Endothelial cell of umbilical vein (primary cell): ENCODE results near the gene RNASEH2B. TPM values are rescaled to one million over a fixed set of nuclear protein-coding genes. Genes with fewer than 3 reads are reported as not detected.

Experiments
- BruUV-seq: library from RNA; stranded (reverse); fragments of 400-500 nt; replicated peaks from 2 replicates; lab custom pipeline; 2021; lab: Mats Ljungman, UMichigan
- CTCF ChIA-PET: fragments of 300-600, 350-600 bp; sonication (Branson Sonifier 250); formaldehyde crosslinking; loops from one replicate; lab custom pipeline; 2021; ENCODE audit warnings: antibody characterized with exemption, inconsistent platforms; lab: Charles Lee
- POLR2A ChIA-PET: fragments of 300-600, 350-600 bp; sonication (Branson Sonifier 250); formaldehyde crosslinking; loops from one replicate; lab custom pipeline; 2021; ENCODE audit warnings: antibody characterized with exemption, inconsistent platforms; lab: Charles Lee
- DNase-seq: peaks from one replicate; pipeline ENCODE4 v3.0.0-alpha.2; 2011; ENCODE audit warnings: low read depth, low spot score
- FAIRE-seq: peaks from 2 replicates; lab custom pipeline; 2011; peaks lifted over from hg19 to GRCh38; lab: Jason Lieb, UNC
- H2AFZ ChIP-seq: 2 replicates; pipeline ENCODE4 v1.6.0; 2012; ENCODE audit warnings: low read depth, low read length, control low read depth, inconsistent platforms
- H3K27ac ChIP-seq: 2 replicates; pipeline ENCODE4 v1.5.1; 2011; ENCODE audit warnings: low read depth, mild to moderate bottlenecking, control low read depth, low read length, moderate library complexity; ENCODE audit not compliant: insufficient read depth
- H3K27me3 ChIP-seq, 2 experiments: 2 replicates each; pipeline versions ENCODE4 v1.6.0 to v1.6.1; 2011; ENCODE audit warnings: low read length in 2 of 2, mixed read lengths in 1 of 2; ENCODE audit not compliant: control insufficient read depth in 2 of 2, insufficient read depth in 2 of 2
- H3K36me3 ChIP-seq, 2 experiments: 2 replicates in 1 of 2; 3 replicates in 1 of 2; pipeline ENCODE4 v1.5.1; 2011; ENCODE audit warnings: low read length in 2 of 2, mild to moderate bottlenecking in 1 of 2, moderate library complexity in 1 of 2; ENCODE audit not compliant: control insufficient read depth in 2 of 2, insufficient read depth in 2 of 2; ENCODE audit errors: extremely low read depth in 1 of 2
- H3K4me1 ChIP-seq: 3 replicates; pipeline ENCODE4 v1.5.1; 2011; ENCODE audit warnings: mild to moderate bottlenecking, low read length; ENCODE audit not compliant: control insufficient read depth, insufficient read depth; ENCODE audit errors: extremely low read depth
- H3K4me2 ChIP-seq: 2 replicates; pipeline ENCODE4 v1.6.1; 2011; ENCODE audit warnings: low read length, control low read depth, mixed read lengths; ENCODE audit not compliant: insufficient read depth
- H3K4me3 ChIP-seq, 3 experiments: fragments of 200-600 bp in 1 of 3; sonication (generic), shearing (Covaris generic) in 1 of 3; replicated peaks in 1 of 3; 2 replicates each; pipeline ENCODE4 v1.5.1; 2011 to 2016; ENCODE audit warnings: control low read depth in 3 of 3, low read length in 3 of 3, mild to moderate bottlenecking in 2 of 3, inconsistent platforms in 1 of 3, low read depth in 1 of 3, moderate library complexity in 1 of 3; ENCODE audit not compliant: insufficient read depth in 1 of 3
- H3K79me2 ChIP-seq: 2 replicates; pipeline ENCODE4 v1.6.0; 2012; ENCODE audit warnings: low read length, inconsistent platforms; ENCODE audit not compliant: control insufficient read depth, insufficient read depth
- H3K9ac ChIP-seq: replicated peaks from 2 replicates; pipeline ENCODE3; 2011; ENCODE audit warnings: low read length, control low read depth; ENCODE audit not compliant: insufficient read depth; ENCODE audit errors: extremely low read depth
- H3K9me1 ChIP-seq: replicated peaks from 3 replicates; pipeline ENCODE4 v1.6.0; 2011; ENCODE audit warnings: mild to moderate bottlenecking, low read length; ENCODE audit not compliant: control insufficient read depth, insufficient read depth; ENCODE audit errors: extremely low read depth
- H3K9me3 ChIP-seq: replicated peaks from 2 replicates; pipeline ENCODE4 v1.5.1; 2012; ENCODE audit warnings: low read length, inconsistent platforms; ENCODE audit not compliant: control insufficient read depth, insufficient read depth
- H4K20me1 ChIP-seq: replicated peaks from 2 replicates; pipeline ENCODE3; 2011; ENCODE audit warnings: mild to moderate bottlenecking, low read length; ENCODE audit not compliant: control insufficient read depth, insufficient read depth; ENCODE audit errors: extremely low read depth
- EZH2 ChIP-seq: IDR thresholded peaks from 2 replicates; pipeline ENCODE4 v1.6.1; 2012; ENCODE audit warnings: borderline replicate concordance, low read depth, mild to moderate bottlenecking, moderate library complexity, low read length, inconsistent platforms; ENCODE audit not compliant: severe bottlenecking
- FOS ChIP-seq: IDR thresholded peaks from 2 replicates; pipeline ENCODE4 v1.6.1; 2011; ENCODE audit warnings: mild to moderate bottlenecking, low read length, moderate library complexity, borderline replicate concordance; ENCODE audit not compliant: insufficient read depth
- GATA2 ChIP-seq: IDR thresholded peaks from 2 replicates; pipeline ENCODE4 v1.7.0; 2011; ENCODE audit warnings: low read depth, mild to moderate bottlenecking, moderate library complexity, mixed read lengths, low read length; ENCODE audit not compliant: insufficient read length, insufficient read depth
- JUN ChIP-seq: IDR thresholded peaks from 2 replicates; pipeline ENCODE4 v1.6.1; 2011; ENCODE audit warnings: borderline replicate concordance, low read depth; ENCODE audit not compliant: insufficient read length, insufficient read depth
- MYC ChIP-seq: IDR thresholded peaks from one replicate; pipeline ENCODE4 v1.6.1; 2011; ENCODE audit warnings: mild to moderate bottlenecking, low read depth, low read length
- POLR2A ChIP-seq: IDR thresholded peaks from 2 replicates; pipeline ENCODE4 v1.6.1; 2012; ENCODE audit warnings: low read depth, mild to moderate bottlenecking, control low read depth, low read length
- POLR2AphosphoS5 ChIP-seq: IDR thresholded peaks from 2 replicates; pipeline ENCODE4 v1.6.1; 2012; ENCODE audit warnings: low read depth, mild to moderate bottlenecking, control low read depth, low read length, moderate library complexity; ENCODE audit not compliant: insufficient read depth
- dilution Hi-C: fragments of 300-500 bp; cut with MboI; formaldehyde crosslinking; loops from one replicate; pipeline ENCODE4 v1.15.0; 2019; ENCODE audit warnings: low sequenced_read_pairs; ENCODE audit not compliant: extremely low pct_ligation_motif_present
- intact Hi-C: fragments of 100-400 bp; cut with micrococcal nuclease; formaldehyde crosslinking; loops from one replicate; pipeline ENCODE4 v1.10.0; 2022
- polyA plus RNA-seq, 4 experiments: library from polyadenylated mRNA; depleted of rRNA in 3 of 4; stranded (reverse) in 3 of 4; unstranded in 1 of 4; fragments of >200 nt; gene quantifications; 2 replicates each; pipeline versions ENCODE4 v1.2.1 to v1.2.3, GENCODE V29; 2011 to 2012; ENCODE audit warnings: missing spikeins in 1 of 4
- total RNA-seq: library from RNA; stranded (reverse); gene quantifications from 2 replicates; pipeline ENCODE4 v1.2.3, GENCODE V29; 2021
- TF ChIP-seq, protein P1 (sequence below), 2 donors: IDR thresholded peaks; 1 replicate in 1 of 2; 2 replicates in 1 of 2; pipeline ENCODE4 v1.5.1; 2011; ENCODE audit warnings: low read length in 2 of 2, mild to moderate bottlenecking in 2 of 2, moderate library complexity in 2 of 2, control low read depth in 1 of 2, inconsistent platforms in 1 of 2, low read depth in 1 of 2; ENCODE audit not compliant: insufficient read depth in 1 of 2; ENCODE audit errors: extremely low read depth in 1 of 2
- TF ChIP-seq, protein P2 (sequence below): IDR thresholded peaks from 2 replicates; pipeline ENCODE4 v1.6.1; 2011; ENCODE audit not compliant: insufficient read depth, insufficient read length

The RNASEH2B gene
- total and polyA plus RNA-seq, 2 donors (not counting 3 experiments of a cell fraction or from before 2014, with no cell fraction given): 8.9 to 25.1 TPM

DNA sequence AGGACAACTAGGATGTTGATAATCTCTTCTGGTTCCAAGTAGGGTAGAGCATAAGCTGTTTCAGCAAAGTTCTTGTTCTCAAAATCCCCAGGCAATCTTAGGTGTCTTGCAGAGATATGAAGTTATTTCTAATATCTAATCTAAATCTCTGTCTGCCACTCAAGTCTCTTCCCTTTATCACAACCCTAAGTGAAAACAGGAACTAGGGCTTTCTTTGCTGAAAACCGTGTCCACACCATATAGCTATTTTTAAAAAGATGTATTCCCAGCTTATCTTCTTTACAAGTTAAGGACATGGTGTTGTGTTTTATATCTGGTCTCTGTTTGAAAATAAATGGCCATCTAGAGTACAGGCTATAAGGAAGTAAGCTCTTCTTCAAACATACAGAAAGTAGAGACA lies 11.3 kb upstream of the RNASEH2B start:
- ChIA-PET POLR2A (no interaction called here), CTCF (interaction anchor here (1.3 kb wide), 1 partner anchor 14 kb away, joined by 5 read pairs; no protein-coding TSS in a partner anchor)
- no peaks in the 10 kb centered on the region for H3K4me1 ChIP-seq
- H2AFZ ChIP-seq: no peak overlapping the region
- H3K27ac ChIP-seq: no peak overlapping the region
- H3K4me2 ChIP-seq: no peak overlapping the region
- FAIRE-seq (no peak), DNase-seq (no peak)
- BruUV-seq: no TSS peak
- no peaks in the 10 kb centered on the region for H3K79me2 ChIP-seq
- no peaks in the 10 kb centered on the region for H3K9me1 ChIP-seq
- peaks cover 0 to 8% of the 10 kb centered on the region in 2 experiments for H3K27me3 ChIP-seq
- H3K9ac ChIP-seq: no peak overlapping the region
- no peaks in the 10 kb centered on the region for H3K9me3 ChIP-seq
- H3K36me3 ChIP-seq: no peaks in the 10 kb centered on the region
- dilution Hi-C loops (no loop called here), intact Hi-C loops (no loop called here)
- H4K20me1 ChIP-seq: no peaks in the 10 kb centered on the region
- H3K4me3 ChIP-seq: no peak overlapping the region
- TF ChIP-seq, protein P1, sequence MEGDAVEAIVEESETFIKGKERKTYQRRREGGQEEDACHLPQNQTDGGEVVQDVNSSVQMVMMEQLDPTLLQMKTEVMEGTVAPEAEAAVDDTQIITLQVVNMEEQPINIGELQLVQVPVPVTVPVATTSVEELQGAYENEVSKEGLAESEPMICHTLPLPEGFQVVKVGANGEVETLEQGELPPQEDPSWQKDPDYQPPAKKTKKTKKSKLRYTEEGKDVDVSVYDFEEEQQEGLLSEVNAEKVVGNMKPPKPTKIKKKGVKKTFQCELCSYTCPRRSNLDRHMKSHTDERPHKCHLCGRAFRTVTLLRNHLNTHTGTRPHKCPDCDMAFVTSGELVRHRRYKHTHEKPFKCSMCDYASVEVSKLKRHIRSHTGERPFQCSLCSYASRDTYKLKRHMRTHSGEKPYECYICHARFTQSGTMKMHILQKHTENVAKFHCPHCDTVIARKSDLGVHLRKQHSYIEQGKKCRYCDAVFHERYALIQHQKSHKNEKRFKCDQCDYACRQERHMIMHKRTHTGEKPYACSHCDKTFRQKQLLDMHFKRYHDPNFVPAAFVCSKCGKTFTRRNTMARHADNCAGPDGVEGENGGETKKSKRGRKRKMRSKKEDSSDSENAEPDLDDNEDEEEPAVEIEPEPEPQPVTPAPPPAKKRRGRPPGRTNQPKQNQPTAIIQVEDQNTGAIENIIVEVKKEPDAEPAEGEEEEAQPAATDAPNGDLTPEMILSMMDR (IDR thresholded peaks at IDR 0.05; ENCODE audit: extremely low read depth in 1 of 2, insufficient read depth in 1 of 2, low read depth in 1 of 2, low read length in 2 of 2): no peak
- TF ChIP-seq POLR2A: no peak
- TF ChIP-seq JUN: no peak
- no peak for TF ChIP-seq FOS
- TF ChIP-seq, protein P2, sequence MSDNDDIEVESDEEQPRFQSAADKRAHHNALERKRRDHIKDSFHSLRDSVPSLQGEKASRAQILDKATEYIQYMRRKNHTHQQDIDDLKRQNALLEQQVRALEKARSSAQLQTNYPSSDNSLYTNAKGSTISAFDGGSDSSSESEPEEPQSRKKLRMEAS: no peak
- TF ChIP-seq POLR2AphosphoS5: no peak
- TF ChIP-seq MYC: no peak
- no peak for TF ChIP-seq EZH2
- no peak for TF ChIP-seq GATA2
